GM08714 (cell line): Measurements from ENCODE around the gene NTRK2.

Experiments used
- H3K4me3 ChIP-seq: fragments of 200-500 bp; sonication (Bioruptor generic); 2 replicates; pipeline ENCODE4 v1.5.1; 2014; ENCODE audit warnings: mild to moderate bottlenecking, low read length, inconsistent platforms
- ZNF274 ChIP-seq: IDR thresholded peaks from 2 replicates; pipeline ENCODE4 v1.6.1; 2012; ENCODE audit warnings: mild to moderate bottlenecking, low read depth, low read length

NTRK2 gene

DNA sequence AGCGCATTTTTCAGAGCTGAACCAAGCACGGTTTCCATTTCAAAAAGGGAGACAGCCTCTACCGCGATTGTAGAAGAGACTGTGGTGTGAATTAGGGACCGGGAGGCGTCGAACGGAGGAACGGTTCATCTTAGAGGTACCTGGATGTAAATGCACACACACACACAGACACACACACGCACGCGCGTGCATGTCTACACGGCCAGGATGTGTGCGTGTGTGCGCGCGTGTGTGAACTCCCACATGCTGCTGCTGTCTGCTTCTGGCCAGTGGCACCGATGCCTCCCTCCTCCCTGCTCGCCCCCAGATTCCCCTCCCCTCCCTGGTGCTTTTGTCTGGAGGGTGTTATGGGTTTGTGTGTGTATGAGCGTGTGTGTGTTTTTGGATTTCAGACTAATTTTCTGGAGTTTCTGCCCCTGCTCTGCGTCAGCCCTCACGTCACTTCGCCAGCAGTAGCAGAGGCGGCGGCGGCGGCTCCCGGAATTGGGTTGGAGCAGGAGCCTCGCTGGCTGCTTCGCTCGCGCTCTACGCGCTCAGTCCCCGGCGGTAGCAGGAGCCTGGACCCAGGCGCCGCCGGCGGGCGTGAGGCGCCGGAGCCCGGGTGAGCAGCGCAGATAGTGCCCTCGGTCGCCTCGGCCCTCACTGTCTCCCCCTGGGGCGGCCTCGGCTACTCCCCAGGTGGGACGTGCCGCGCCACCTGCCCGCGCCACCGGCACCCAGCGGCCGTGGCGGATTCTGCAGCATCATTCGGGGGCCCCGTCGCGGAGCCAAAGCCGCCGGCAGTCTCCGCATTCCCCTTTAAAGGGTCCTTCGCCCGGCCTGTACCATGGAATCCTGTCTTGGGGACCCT, at the start of gene NTRK2:
NTRK2 (plus strand) TSS at position 442 of the 850 bp plus-strand sequence. CDS start 1,020 bp downstream, outside the sequence.
- TF ChIP-seq ZNF274: no peak
- H3K4me3 ChIP-seq: peak within 1 kb of the TSS; percentile 57; the same call in 1 of the 2 replicates

- TF ChIP-seq ZNF274: no peak
- H3K4me3 ChIP-seq: no peak overlapping the region
Observed at GRCh38 chr9:84620338-84620737, 49.2 kb upstream of the NTRK2 start.

- TF ChIP-seq ZNF274: no peak
- H3K4me3 ChIP-seq: no peak overlapping the region
Observed at GRCh38 chr9:84621811-84622210, 47.7 kb upstream of the NTRK2 start.

- no peak overlapping the region for H3K4me3 ChIP-seq
- TF ChIP-seq ZNF274: no peak
Observed at GRCh38 chr9:84622981-84623380, 46.5 kb upstream of the NTRK2 start.

DNA sequence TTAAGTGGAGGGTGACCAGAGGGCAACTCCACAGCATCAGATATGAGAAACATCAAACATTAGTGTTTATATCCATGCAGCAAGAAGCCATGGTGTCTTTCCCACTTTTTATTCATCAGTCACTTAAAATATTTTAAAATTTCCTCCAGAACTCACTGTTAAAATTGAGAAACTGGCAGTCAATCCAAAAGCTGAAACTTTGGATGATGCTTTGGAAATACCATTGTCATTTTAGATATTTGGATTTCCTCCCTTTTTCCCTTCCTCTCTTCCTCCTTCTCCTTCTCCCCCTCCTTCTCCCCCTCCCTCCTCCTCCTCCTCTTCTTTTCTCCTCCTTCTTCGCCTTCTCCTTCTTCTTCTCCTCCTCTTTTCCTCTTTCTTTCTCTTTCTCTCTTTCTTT, 33.1 kb upstream of the NTRK2 start:
- TF ChIP-seq ZNF274: no peak

GRCh38 chr9:84642553-84643141, 26.9 kb upstream of the NTRK2 start:
- no peak for TF ChIP-seq ZNF274
- no peak overlapping the region for H3K4me3 ChIP-seq

More for the DNA sequence above, 33.1 kb upstream of the NTRK2 start:
- H3K4me3 ChIP-seq: no peak overlapping the region

DNA sequence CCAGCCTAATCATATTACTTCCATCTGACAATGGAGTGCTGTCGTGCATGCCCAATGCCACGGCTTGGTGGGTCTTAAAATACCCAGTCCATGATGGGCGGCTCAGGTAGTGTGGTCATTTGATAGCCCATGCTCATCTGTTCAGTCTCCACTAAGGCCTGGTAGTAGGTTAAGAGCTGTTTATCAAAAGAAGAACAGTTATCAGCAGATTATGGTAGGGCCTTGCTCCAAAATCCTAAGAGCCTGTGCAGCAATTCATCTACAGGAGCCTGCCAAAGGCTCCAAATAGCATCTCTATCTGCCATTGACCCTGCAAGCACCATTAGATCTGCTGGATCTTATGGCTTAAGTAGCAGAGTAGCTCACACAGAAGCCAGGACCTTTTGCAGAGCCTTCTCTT, 21.8 kb upstream of the NTRK2 start:
- TF ChIP-seq ZNF274: no peak
- H3K4me3 ChIP-seq: no peak overlapping the region

DNA sequence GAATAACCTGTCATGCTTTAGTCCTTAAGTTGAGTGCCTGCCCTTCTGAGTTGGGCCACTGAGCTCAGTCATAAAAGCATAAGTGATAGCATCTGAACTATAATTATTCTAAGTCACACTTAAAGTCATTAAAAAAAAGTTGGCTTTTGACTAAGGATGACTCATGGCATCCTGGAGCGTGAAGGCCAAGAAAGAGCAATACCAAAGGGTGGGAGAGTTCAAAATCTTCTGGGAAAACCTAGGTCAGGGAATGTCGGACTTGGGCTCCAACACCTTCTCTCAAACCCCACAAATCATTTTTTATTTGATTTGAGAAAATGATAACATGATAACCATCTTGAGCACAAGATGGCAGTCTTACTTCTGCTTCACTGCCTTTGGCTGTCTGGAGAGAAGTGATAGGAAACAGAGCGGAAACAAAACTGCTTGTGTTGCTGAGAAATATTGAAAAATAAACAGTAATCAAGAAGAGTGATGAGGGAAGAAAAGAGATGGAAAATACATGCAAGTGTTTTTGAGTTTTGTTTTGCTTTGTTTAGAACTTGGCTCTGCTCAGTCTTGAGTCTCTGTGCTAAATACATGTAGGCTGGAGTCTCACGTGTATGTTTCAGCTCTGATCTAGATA, 16.9 kb upstream of the NTRK2 start:
- H3K4me3 ChIP-seq: no peak overlapping the region
- TF ChIP-seq ZNF274: no peak

- no peak overlapping the region for H3K4me3 ChIP-seq
- TF ChIP-seq ZNF274: no peak
Observed at GRCh38 chr9:84655447-84655846, 14.1 kb upstream of the NTRK2 start.

GRCh38 chr9:84659313-84659712, 10.2 kb upstream of the NTRK2 start:
- H3K4me3 ChIP-seq: no peak overlapping the region
- no peak for TF ChIP-seq ZNF274

DNA sequence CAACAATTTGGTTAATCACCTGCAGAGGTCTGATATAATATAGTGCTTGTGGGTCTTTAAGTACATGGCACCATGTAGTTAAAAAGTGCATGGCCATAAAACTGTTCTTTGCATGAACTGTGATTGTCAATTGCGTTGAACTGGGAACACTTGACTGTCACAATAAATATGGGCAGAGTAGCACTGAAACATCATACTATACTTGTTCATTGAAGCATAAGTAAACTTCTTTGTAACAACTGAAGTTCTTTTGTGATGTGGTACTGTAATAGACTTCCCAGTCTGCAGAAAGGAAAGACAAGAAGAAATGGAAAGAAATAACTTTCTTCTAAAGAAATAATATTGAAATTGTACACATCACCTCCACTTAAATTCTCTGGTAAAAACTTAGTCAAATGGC, 9.8 kb upstream of the NTRK2 start:
- TF ChIP-seq ZNF274: no peak
- no peak overlapping the region for H3K4me3 ChIP-seq

- TF ChIP-seq ZNF274: no peak
- H3K4me3 ChIP-seq: peak overlapping the region; percentile 57; the same call in 1 of the 2 replicates
Observed at GRCh38 chr9:84667571-84668195, 1.8 kb upstream of the NTRK2 start.

DNA sequence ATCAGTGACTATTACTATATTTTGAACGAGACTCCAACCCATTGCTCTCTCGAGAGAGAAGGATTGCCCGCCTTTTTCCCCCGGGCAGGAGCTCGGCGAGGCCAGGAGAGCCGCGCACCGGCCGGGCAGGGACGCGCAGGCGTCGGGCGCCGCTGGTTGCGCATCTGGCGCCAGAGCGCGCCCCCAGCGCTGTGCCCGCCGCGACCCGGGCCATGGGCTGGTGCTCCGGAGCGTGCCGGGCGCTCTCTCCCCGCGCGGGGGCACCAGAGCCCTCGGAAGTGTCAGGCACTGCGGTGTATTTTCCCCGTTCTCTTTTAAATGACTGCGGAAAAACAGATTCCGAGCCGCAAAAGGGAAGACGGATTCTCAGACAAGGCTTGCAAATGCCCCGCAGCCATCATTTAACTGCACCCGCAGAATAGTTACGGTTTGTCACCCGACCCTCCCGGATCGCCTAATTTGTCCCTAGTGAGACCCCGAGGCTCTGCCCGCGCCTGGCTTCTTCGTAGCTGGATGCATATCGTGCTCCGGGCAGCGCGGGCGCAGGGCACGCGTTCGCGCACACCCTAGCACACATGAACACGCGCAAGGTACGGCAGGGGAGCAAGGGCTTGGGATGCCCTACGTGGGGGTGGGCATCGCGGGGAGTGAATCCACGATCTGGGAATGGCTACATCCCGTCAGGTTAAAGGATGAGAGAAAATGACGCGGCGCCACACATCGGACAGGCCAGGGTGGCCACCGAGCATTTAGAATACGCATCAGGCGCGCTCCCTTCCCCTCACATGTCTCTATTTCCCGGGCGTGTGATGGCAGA, 1.1 kb upstream of the NTRK2 start:
- H3K4me3 ChIP-seq: peak overlapping the region; percentile 57; the same call in 1 of the 2 replicates
- no peak for TF ChIP-seq ZNF274

- H3K4me3 ChIP-seq: peak overlapping the region; percentile 57; the same call in 1 of the 2 replicates
Observed at GRCh38 chr9:84669013-84669287, 579 bp upstream of the NTRK2 start.

More at GRCh38 chr9:84669013-84669287, 579 bp upstream of the NTRK2 start:
- no peak for TF ChIP-seq ZNF274
